ENCODE measurements around the gene HS6ST1. TPM values are rescaled to one million over a fixed set of nuclear protein-coding genes. Genes with fewer than 3 reads are reported as not detected.

Gene HS6ST1
- total and polyA plus RNA-seq, 2 donors, result 16.9 to 40.0 TPM

DNA sequence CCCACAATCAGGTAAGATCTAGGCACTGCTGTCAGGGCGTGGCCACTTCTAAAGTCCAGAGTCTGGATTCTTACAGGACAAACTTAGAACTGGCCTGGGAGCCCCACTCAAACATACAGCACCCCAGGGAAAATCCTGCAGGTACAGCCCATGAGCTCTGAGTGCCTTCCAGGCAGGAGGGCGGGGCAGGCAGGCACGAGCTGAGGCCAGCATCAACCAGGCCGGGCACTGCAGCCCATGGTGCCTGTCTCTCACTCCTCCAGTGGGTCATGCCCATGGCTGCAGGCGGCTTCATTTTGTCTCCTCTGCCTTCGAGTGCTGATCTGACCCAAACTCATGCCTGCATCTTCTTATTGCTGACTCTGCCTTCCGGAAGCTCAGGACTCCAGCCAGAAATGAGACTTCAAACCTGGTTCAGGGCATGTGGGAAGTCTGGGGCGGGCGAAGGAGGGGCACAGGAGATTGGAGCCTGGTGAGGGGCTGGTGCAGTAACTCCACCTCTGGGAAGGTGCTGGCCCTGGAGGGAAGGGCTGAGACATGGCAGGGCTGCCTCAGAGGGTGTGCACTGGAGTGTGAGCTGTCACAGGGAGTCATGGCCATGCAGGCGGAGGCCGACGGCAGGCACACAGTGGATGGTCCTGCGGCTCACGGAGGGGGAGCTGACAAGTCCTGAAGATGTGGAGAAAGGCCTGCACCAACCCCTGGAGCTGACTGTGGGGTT lies 40.5 kb downstream of the HS6ST1 start:
- H3K4me3 ChIP-seq (ENCODE audit: low read depth, low read length), result no peak overlapping the region
- 82% methylated on average over 14 of the region's 14 CpGs for WGBS
- no peak for DNase-seq (ENCODE audit: extremely low spot score)
- H3K36me3 ChIP-seq (ENCODE audit: insufficient read depth), result no peaks in the 10 kb centered on the region
- peaks cover 3% of the 10 kb centered on the region for H3K4me1 ChIP-seq (ENCODE audit: insufficient read depth)
- no peak overlapping the region for H3K27ac ChIP-seq (ENCODE audit: low read depth)

DNA sequence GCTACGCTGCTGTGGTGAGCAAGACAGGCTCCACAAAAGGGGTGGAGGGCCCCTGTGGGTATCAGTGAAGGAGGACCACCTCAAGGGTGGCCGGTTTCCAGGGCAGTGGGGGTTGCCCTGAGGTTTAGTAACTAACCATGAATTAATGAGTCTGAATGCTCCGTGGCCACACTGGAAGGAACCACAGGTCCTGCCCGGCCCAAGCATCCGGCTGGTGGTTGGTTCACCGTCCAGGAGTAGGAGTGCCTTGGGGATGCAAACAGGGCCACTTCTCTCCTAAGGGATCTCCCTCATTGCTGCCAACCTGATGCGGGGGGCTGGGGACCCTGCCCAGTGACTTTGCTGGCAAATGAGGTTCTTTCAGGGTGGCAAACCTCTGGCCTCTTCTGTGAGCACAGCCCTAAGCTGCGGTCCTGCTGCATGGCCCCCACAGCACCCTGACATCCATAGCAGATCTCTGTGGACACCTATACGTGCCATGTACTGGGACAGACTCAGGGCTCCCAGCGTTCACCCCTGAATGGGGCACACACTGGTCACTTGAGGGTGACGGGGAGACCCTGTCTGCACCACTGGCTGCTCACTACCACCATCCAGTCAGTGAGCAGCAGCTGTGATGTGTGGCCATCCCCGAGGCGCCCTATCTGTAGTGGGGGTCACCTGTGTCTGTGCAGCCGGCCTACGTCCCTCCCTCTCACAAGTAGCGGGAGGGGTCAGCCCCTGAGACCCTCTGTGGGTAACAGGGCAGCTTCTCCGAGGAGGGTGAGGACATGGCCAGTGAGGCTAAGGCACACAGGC lies 41.6 kb downstream of the HS6ST1 start:
- WGBS, result 87% methylated on average over 17 of the region's 17 CpGs
- no peak overlapping the region for H3K4me3 ChIP-seq (ENCODE audit: low read depth, low read length)

DNA sequence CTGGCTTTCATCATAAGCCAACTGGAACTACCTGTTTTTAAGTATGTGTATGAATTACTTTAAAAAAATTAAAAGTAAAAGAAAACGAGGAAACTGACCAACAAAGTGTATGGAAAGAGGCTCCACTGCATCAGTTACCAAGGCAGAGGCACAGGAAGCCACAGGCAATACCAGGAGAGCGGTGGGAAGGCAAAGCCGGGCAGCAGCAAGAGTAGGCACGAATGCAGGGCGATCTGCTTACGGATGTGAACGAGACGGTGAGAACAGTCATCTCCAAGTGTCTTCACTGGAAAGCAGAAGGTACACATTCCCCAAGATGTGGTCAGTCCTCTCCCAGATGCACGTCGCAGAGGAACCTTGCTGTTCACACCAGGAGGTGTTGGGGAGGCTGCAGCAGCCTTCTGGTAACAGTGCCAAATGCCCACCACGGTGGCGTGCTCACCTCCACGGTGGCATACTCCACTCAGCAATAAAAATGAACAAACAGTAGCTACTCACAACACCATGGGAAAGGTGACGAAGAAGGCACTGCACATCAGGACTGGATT lies 43.1 kb downstream of the HS6ST1 start:
- Histone ChIP-seq H3K4me1 (ENCODE audit: insufficient read depth) (no peaks in the 10 kb centered on the region), H3K36me3 (ENCODE audit: insufficient read depth) (no peaks in the 10 kb centered on the region), H3K27ac (ENCODE audit: low read depth) (no peak overlapping the region), H3K4me3 (ENCODE audit: low read depth, low read length) (no peak overlapping the region)
- no peak for DNase-seq (ENCODE audit: extremely low spot score)
- 93% methylated on average over 14 of the region's 14 CpGs for WGBS

More for the DNA sequence above, 41.6 kb downstream of the HS6ST1 start:
- H3K27ac ChIP-seq (ENCODE audit: low read depth), result no peak overlapping the region
- H3K36me3 ChIP-seq (ENCODE audit: insufficient read depth), result no peaks in the 10 kb centered on the region
- DNase-seq (ENCODE audit: extremely low spot score), result no peak
- H3K4me1 ChIP-seq (ENCODE audit: insufficient read depth), result peaks cover 3% of the 10 kb centered on the region

DNA sequence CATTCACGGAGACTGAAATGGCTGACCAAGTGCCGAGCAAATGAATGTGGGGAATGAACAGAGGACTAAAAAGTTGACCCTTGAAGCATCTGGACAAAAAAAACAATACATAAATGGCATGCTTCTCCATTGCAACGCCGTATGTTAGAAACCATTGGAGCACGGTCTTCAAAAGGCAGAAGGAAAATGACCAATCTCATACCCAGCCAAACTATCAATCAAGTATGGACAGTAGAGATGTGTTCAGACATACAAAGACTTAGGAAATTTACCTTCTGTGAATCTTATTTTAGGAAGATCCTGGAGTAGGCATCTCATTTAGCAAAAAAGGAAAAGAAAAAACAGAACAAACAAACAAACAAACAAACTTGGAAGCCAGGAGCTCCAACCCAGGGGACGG lies 44.5 kb downstream of the HS6ST1 start:
- H3K4me1 ChIP-seq (ENCODE audit: insufficient read depth), result no peaks in the 10 kb centered on the region
- no peak overlapping the region for H3K27ac ChIP-seq (ENCODE audit: low read depth)
- no peak for DNase-seq (ENCODE audit: extremely low spot score)
- H3K4me3 ChIP-seq (ENCODE audit: low read depth, low read length), result no peak overlapping the region
- no peaks in the 10 kb centered on the region for H3K36me3 ChIP-seq (ENCODE audit: insufficient read depth)
- WGBS, result 98% methylated on average over 6 of the region's 6 CpGs

DNA sequence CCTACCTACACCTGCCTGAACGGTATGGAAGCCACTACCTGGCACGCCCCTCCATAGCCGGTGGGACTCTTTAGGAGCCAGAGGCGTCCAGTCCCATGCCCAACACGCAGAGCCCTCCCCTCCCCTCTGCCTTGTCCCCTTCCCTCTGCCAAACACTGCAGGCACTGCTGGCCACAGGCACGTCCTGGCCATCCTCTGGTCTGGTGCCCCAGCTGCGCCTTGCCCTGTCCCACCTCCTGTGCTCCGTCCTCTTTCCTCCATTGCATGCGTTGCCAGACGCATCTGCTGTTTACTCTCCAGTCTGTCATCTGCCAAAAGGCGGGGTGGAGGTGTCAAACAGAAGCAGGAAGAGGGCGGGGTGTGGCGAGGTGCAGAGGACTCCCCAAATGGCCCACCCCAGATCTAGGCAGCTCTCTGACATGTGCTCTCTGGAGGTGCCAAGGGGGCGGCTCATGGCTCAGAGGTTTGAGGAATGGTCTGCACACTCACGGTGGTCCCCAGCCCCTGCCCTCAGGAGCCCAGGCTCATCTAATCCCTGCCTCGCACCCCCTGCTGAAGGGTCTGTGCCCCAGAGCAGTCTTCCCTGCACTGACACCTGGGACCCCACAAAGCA lies 45.1 kb downstream of the HS6ST1 start:
- Histone ChIP-seq H3K4me3 (ENCODE audit: low read depth, low read length) (no peak overlapping the region), H3K36me3 (ENCODE audit: insufficient read depth) (no peaks in the 10 kb centered on the region), H3K27ac (ENCODE audit: low read depth) (no peak overlapping the region), H3K4me1 (ENCODE audit: insufficient read depth) (no peaks in the 10 kb centered on the region)
- WGBS, result 86% methylated on average over 16 of the region's 16 CpGs
- no peak for DNase-seq (ENCODE audit: extremely low spot score)

DNA sequence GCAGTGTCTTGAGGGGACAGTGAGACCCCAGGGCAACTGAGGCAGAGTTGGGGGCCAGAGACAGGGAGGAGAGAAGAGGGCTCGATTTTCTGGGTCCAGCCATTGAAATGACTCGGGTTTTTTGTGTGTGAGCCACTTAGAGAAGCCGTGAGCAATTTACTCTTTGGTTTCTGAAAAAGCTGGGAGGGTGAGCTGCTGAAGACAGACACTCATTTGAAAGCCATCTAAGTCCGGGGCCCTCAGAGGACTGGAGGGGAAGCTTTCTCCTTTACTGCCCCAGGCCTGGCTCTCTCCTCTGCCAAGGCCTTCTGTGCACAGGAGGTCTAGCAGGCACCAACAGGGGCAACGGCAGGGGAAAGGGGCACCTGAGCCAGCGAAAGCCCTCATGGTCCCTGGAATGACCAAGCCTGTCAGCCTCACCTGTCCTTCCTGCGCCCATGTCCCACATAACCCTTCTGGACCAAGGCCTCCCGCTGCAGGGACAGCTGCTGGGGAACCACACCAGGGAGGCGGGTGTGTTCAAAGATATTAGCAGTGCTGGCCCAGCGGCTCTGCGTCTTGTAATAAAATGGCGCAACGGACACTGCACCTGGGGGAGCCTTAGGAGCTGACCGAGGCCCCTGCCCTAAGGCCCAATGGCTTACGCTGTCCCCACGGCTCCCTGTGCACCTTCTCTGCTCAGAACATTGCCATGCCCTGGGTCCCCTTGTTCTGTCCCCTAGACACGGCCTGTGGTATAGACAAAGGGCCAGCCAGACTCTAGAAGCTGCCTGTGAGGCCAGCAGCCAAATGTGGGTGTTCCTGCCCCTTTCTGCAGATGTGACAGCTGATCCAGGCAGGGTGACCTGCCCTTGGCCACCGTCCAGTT lies 45.8 kb downstream of the HS6ST1 start:
- no peaks in the 10 kb centered on the region for H3K36me3 ChIP-seq (ENCODE audit: insufficient read depth)
- no peak overlapping the region for H3K27ac ChIP-seq (ENCODE audit: low read depth)
- WGBS, result 93% methylated on average over 18 of the region's 18 CpGs

DNA sequence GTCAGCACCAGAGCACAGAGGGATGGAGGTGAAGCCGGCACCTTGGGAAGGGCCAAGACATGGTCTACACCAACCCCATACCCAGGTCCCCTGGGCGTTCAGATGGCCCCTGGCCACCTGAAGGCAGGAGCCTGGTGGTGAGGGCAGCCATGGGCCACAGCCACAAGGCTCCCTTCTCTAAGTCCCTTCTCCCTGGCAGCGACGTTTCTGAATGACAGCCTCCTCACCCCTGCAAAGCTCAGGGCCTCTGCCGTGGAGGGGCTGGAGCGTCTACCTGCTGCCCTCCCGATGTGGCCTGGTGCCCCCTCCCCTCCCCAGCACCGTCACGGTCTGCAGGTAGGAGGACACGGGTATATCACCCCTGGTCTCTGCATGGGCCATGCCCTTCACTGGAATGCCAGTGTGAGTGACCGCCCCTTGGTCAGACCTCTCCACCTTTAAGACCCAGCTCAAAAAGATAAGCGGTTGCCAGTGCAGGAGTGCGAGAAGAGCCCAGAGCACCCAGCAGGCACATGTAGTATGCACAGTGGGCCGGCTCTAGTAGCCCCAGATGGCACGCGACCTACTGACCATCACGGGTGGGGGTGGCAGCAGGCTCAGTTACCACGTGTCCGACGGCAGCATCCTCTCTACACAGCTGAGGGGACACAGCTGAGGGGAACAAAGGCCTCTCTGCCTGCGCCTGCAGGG lies 46.6 kb downstream of the HS6ST1 start:
- H3K4me3 ChIP-seq (ENCODE audit: low read depth, low read length), result no peak overlapping the region
- no peak for DNase-seq (ENCODE audit: extremely low spot score)
- no peaks in the 10 kb centered on the region for H3K4me1 ChIP-seq (ENCODE audit: insufficient read depth)
- no peak overlapping the region for H3K27ac ChIP-seq (ENCODE audit: low read depth)
- WGBS, result 88% methylated on average over 21 of the region's 21 CpGs
- H3K36me3 ChIP-seq (ENCODE audit: insufficient read depth), result no peaks in the 10 kb centered on the region

More for the DNA sequence above, 45.8 kb downstream of the HS6ST1 start:
- no peak for DNase-seq (ENCODE audit: extremely low spot score)
- H3K4me3 ChIP-seq (ENCODE audit: low read depth, low read length), result no peak overlapping the region
- no peaks in the 10 kb centered on the region for H3K4me1 ChIP-seq (ENCODE audit: insufficient read depth)

DNA sequence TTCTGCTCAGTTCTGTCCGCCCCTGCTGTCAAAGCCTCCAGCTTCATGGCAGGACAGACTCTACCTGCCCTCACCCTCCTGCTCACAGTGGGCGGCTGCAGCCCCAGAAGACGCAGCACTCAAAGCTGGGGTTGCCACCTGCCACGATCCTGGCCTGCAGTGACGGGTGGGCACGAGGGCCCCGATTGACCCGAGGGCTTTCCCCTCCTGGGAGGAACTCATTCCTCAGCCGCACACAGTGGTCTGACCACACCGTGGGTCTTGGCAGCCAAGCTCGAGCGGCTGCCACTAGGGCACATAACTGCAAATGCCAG lies 47.1 kb downstream of the HS6ST1 start:
- H3K36me3 ChIP-seq (ENCODE audit: insufficient read depth), result no peaks in the 10 kb centered on the region
- WGBS, result 93% methylated on average over 12 of the region's 12 CpGs
- DNase-seq (ENCODE audit: extremely low spot score), result no peak

DNA sequence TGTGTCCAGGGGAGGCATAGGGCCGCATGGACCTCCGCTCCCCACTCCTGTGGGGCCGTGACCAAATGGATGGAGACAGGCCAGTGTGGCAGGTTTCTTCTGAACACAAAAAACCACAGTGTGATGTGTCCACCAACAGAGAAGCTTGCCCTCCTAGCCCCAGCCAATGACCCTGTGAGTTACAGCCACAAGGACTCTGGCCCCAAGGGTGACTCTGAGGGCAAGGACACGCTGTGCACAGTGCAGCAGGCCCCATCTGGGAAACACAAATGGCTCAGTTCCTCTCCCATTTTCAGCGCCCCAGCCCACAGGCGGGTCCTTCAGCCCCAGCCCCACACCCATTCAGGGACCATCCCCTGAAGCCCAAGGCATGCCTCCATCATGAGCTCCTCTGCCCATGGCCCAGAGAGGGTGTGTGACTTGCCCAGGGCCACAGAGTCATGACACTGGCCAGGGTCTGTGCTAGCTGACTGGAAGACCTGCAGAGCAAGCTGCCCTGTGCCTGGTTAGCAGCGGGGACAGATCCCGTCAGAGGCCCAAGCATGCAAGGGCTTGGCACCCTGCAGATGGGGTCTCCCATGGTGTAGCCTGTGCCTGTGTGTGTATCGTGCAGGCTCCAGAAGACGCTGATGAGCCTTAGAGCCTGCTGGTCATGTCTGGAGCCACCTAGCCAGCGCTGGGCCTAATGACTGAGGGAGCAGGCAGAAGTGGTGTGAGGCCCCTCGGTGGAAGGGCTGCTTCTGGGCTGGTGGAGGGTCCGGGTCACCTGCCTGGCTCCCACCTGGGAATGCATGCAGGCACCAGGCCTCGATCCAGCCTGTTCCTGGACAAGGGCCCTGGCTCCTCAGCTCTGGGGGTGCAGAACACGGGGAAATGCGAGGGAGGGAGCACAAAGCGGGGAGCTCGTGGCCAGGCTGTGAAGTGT lies 47.7 kb downstream of the HS6ST1 start:
- 88% methylated on average over 18 of the region's 18 CpGs for WGBS
- H3K36me3 ChIP-seq (ENCODE audit: insufficient read depth), result no peaks in the 10 kb centered on the region
- no peak overlapping the region for H3K4me3 ChIP-seq (ENCODE audit: low read depth, low read length)
- no peak for DNase-seq (ENCODE audit: extremely low spot score)
- no peaks in the 10 kb centered on the region for H3K4me1 ChIP-seq (ENCODE audit: insufficient read depth)
- no peak overlapping the region for H3K27ac ChIP-seq (ENCODE audit: low read depth)

More for the DNA sequence above, 47.1 kb downstream of the HS6ST1 start:
- no peak overlapping the region for H3K4me3 ChIP-seq (ENCODE audit: low read depth, low read length)
- no peaks in the 10 kb centered on the region for H3K4me1 ChIP-seq (ENCODE audit: insufficient read depth)
- no peak overlapping the region for H3K27ac ChIP-seq (ENCODE audit: low read depth)

DNA sequence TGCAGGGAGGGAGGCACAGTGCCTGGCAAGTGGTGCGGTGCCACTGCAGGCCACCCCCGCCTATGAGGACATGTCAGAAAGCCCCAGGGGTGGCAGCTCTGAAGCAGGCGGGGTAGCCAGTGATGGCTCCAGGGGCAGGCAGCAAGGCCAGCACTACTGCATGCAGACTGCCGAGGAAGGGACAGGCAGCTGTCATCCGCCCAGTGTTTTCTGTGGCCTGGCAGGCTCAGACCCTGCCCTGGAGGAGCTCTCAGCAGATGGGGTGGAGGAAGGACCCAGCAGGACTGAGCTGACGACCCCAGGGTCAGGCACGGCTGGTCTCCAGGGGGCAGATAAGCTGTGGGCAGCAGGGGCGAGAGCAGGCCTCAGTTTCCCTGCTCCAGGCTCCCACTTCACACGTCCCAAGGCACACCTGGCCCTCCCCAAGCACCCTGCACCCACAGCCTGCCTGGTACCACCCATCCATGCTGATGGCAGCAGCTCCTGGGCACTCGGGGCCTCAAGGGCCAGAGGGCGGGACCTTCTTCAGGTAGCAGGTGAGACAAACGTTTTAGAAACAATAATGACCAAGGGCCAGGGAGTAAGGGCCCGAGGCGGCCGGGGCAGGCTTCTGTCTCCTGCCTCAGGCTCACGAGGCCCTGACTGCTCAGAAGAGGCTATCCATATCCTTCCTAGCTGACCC lies 48.5 kb downstream of the HS6ST1 start:
- DNase-seq (ENCODE audit: extremely low spot score), result no peak
- H3K27ac ChIP-seq (ENCODE audit: low read depth), result no peak overlapping the region
- 88% methylated on average over 16 of the region's 16 CpGs for WGBS

DNA sequence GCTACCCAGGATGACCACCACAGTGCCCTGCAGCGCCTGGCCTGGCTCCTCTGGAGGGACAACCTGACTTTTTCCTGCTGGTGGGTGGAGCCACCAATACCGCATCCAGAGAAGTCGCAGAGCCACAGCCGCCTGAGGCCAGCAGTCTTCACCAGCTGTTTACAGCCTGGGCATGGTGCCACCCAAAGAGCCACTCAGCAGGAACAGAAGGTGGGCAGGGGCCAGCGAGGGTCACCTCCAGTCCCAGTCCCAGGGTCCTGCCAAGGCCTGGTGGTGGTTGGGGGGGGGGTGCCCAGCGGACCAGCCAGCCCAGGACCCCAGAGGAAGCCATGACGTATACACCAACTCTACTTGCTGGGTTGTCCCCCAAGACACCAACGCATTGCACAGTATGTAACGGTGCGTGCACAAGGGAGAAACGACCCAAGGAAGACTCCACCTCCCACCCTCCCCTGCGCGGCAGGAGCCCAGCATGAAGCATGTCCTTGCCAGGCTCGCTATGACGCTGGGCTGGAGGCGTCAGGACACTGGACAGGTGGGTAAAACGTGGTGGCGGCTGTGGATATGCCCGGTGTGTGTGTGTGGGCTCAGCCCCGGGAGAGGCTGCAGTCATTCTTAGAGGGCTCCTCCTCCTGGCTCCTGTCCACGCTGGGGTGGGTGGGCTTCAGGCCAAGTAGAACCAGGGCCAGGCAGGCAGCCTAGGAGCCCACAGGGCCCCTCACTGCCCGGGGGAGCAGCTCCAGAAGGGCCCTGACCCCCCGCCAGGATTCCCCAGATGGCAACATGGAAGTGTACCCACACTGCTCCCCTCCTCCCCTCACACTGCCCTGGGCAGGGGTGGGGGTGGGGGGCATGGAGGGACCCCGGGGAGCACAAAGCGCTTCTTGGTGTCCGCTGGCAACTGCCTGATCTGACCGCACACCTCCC lies 49.3 kb downstream of the HS6ST1 start:
- DNase-seq (ENCODE audit: extremely low spot score), result no peak
- 81% methylated on average over 27 of the region's 27 CpGs for WGBS
- Histone ChIP-seq H3K4me3 (ENCODE audit: low read depth, low read length) (no peak overlapping the region), H3K36me3 (ENCODE audit: insufficient read depth) (no peaks in the 10 kb centered on the region), H3K27ac (ENCODE audit: low read depth) (no peak overlapping the region), H3K4me1 (ENCODE audit: insufficient read depth) (no peaks in the 10 kb centered on the region)

More for the DNA sequence above, 48.5 kb downstream of the HS6ST1 start:
- H3K4me3 ChIP-seq (ENCODE audit: low read depth, low read length), result no peak overlapping the region
- H3K36me3 ChIP-seq (ENCODE audit: insufficient read depth), result no peaks in the 10 kb centered on the region
- no peaks in the 10 kb centered on the region for H3K4me1 ChIP-seq (ENCODE audit: insufficient read depth)
